Measurements from ENCODE around the gene CRACR2A. TPM values are rescaled to one million over a fixed set of nuclear protein-coding genes. Genes with fewer than 3 reads are reported as not detected.

The CRACR2A gene
- total and polyA plus RNA-seq, 7 experiments from 2014 or later: 8.2 to 40.3 (median 31.4) TPM

DNA sequence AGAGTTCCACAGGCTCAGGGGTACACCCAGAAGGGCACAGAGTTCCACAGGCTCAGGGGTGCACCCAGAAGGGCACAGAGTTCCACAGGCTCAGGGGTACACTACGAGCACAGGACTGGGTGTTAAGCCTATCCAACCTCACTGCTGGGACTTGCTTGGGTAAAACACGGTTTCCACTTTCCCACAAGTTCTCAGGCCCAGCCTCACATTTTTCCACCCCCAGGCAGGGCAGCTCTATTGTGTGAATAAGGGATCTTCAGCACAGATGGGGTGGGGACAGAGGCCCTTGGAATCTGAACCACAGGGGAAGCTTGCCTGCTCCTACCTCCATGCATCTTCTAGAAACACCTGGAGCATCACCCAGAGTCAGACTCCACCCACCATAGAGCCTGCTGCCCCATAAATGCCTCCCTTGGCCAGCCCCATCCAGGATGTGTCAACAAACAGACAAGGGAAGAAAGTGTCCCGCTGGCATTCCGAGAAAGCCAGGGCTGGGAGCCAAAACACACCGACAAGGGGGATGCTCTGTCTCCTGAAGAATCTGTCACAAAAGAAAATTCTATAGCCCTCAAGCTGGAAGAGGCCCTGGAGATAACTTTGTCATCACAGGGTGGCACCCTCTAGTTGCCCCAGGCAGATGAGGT is 4.8 kb downstream of the CRACR2A start:
- H3K4me3 ChIP-seq (ENCODE audit: low read length): no peak overlapping the region
- H3K36me3 ChIP-seq (ENCODE audit: control insufficient read depth in 2 of 3, insufficient read depth in 3 of 3, low read length in 3 of 3): peaks cover 0 to 12% (median 0%) of the 10 kb centered on the region in 3 experiments
- H3K27me3 ChIP-seq (ENCODE audit: control insufficient read depth in 2 of 2, insufficient read depth in 2 of 2, low read length in 2 of 2): no peaks in the 10 kb centered on the region
- H3K27ac ChIP-seq (ENCODE audit: low read depth, low read length): no peak overlapping the region
- ATAC-seq: no peak
- H3K27ac Mint-ChIP-seq: peak overlapping the region in 7 of 9 donors; percentile 10 to 79 (median 57)
- no peaks in the 10 kb centered on the region for H3K27me3 Mint-ChIP-seq
- no peak for DNase-seq
- peaks cover 45 to 78% (median 73%) of the 10 kb centered on the region in 7 donors for H3K4me1 Mint-ChIP-seq
- ChIA-PET CTCF (interaction anchor here (0.6 kb wide), 1 partner anchor 22 kb away, joined by 3 read pairs; no protein-coding TSS in a partner anchor), POLR2A (interaction anchor here (0.8 kb wide), 1 partner anchor 9 kb away, joined by 3 read pairs; no protein-coding TSS in a partner anchor)
- H3K4me3 Mint-ChIP-seq: peak overlapping the region in 6 of 10 donors; percentile 12 to 57 (median 19)
- peaks cover under 1 to 62% (median 12%) of the 10 kb centered on the region in 5 donors for H3K36me3 Mint-ChIP-seq
- peaks cover 15 to 43% of the 10 kb centered on the region in 2 donors for H3K4me1 ChIP-seq (ENCODE audit: control insufficient read depth in 2 of 2, insufficient read depth in 2 of 2, low read length in 2 of 2)
- H3K9me3 Mint-ChIP-seq: peaks cover 0 to 5% (median 0%) of the 10 kb centered on the region in 11 donors
- intact Hi-C loops (cut with micrococcal nuclease): no loop called here
- H3K9me3 ChIP-seq (ENCODE audit: control insufficient read depth in 2 of 3, low read length in 3 of 3): no peaks in the 10 kb centered on the region

- no peaks in the 10 kb centered on the region for H3K27me3 Mint-ChIP-seq
- peaks cover 45 to 80% (median 76%) of the 10 kb centered on the region in 7 donors for H3K4me1 Mint-ChIP-seq
- ATAC-seq (no peak), DNase-seq (peak in 1 of 9 donors; percentile 34)
- POLR2A ChIA-PET: interaction anchor here (0.8 kb wide), 1 partner anchor 10 kb away, joined by 3 read pairs; no protein-coding TSS in a partner anchor
- CTCF ChIA-PET: interaction anchor here (0.6 kb wide), 1 partner anchor 22 kb away, joined by 3 read pairs; no protein-coding TSS in a partner anchor
- Histone ChIP-seq H3K9me3 (ENCODE audit: control insufficient read depth in 2 of 3, low read length in 3 of 3) (no peaks in the 10 kb centered on the region), H3K27ac (ENCODE audit: low read depth, low read length) (no peak overlapping the region), H3K4me1 (ENCODE audit: control insufficient read depth in 2 of 2, insufficient read depth in 2 of 2, low read length in 2 of 2) (peaks cover 15 to 43% of the 10 kb centered on the region in 2 donors), H3K4me3 (ENCODE audit: low read length) (no peak overlapping the region), H3K36me3 (ENCODE audit: control insufficient read depth in 2 of 3, insufficient read depth in 3 of 3, low read length in 3 of 3) (peaks cover 0 to 12% (median 0%) of the 10 kb centered on the region in 3 experiments), H3K27me3 (ENCODE audit: control insufficient read depth in 2 of 2, insufficient read depth in 2 of 2, low read length in 2 of 2) (no peaks in the 10 kb centered on the region)
- intact Hi-C loops (cut with micrococcal nuclease): no loop called here
- H3K9me3 Mint-ChIP-seq: peaks cover 0 to 5% (median 0%) of the 10 kb centered on the region in 11 donors
- H3K27ac Mint-ChIP-seq: peak overlapping the region in 7 of 9 donors; percentile 35 to 85 (median 58)
- H3K4me3 Mint-ChIP-seq: peak overlapping the region in 6 of 10 donors; percentile 9 to 43 (median 33)
- peaks cover 5 to 65% (median 12%) of the 10 kb centered on the region in 5 donors for H3K36me3 Mint-ChIP-seq
Measured at GRCh38 chr12:3747543-3747942, 5.4 kb downstream of the CRACR2A start.

- Mint-ChIP-seq H3K36me3 (peaks cover 5 to 63% (median 13%) of the 10 kb centered on the region in 5 donors), H3K4me3 (peak overlapping the region in 1 of 10 donors; percentile 53)
Measured at GRCh38 chr12:3746758-3747157, 6.2 kb downstream of the CRACR2A start.

GRCh38 chr12:3745152-3745551 is 7.8 kb downstream of the CRACR2A start:
- peak overlapping the region in 1 of 10 donors; percentile 2 for H3K4me3 Mint-ChIP-seq
- peaks cover 7 to 60% (median 18%) of the 10 kb centered on the region in 5 donors for H3K36me3 Mint-ChIP-seq
- H3K27ac ChIP-seq (ENCODE audit: low read depth, low read length): no peak overlapping the region
- ChIA-PET CTCF (no interaction called here), POLR2A (no interaction called here)
- no peaks in the 10 kb centered on the region for H3K9me3 ChIP-seq (ENCODE audit: control insufficient read depth in 2 of 3, low read length in 3 of 3)
- no peaks in the 10 kb centered on the region for H3K27me3 ChIP-seq (ENCODE audit: control insufficient read depth in 2 of 2, insufficient read depth in 2 of 2, low read length in 2 of 2)
- intact Hi-C loops (cut with micrococcal nuclease): loop anchor here in 1 of 2 donors (2.0 kb wide), 1 partner anchor 60 kb away; no protein-coding TSS in a partner anchor
- ATAC-seq: no peak
- H3K4me1 Mint-ChIP-seq: peaks cover 32 to 65% (median 57%) of the 10 kb centered on the region in 7 donors
- H3K4me1 ChIP-seq (ENCODE audit: control insufficient read depth in 2 of 2, insufficient read depth in 2 of 2, low read length in 2 of 2): peaks cover 10 to 34% of the 10 kb centered on the region in 2 donors
- peaks cover 0 to 19% (median 0%) of the 10 kb centered on the region in 3 experiments for H3K36me3 ChIP-seq (ENCODE audit: control insufficient read depth in 2 of 3, insufficient read depth in 3 of 3, low read length in 3 of 3)
- no peak overlapping the region for H3K4me3 ChIP-seq (ENCODE audit: low read length)
- DNase-seq: no peak
- no peaks in the 10 kb centered on the region for H3K27me3 Mint-ChIP-seq
- peak overlapping the region in 4 of 9 donors; percentile 33 to 68 (median 48) for H3K27ac Mint-ChIP-seq
- peaks cover 0 to 5% (median 0%) of the 10 kb centered on the region in 11 donors for H3K9me3 Mint-ChIP-seq

More at GRCh38 chr12:3746758-3747157, 6.2 kb downstream of the CRACR2A start:
- peaks cover 15 to 43% of the 10 kb centered on the region in 2 donors for H3K4me1 ChIP-seq (ENCODE audit: control insufficient read depth in 2 of 2, insufficient read depth in 2 of 2, low read length in 2 of 2)
- ChIA-PET CTCF (interaction anchor here (0.6 kb wide), 1 partner anchor 60 kb away, joined by 3 read pairs; no protein-coding TSS in a partner anchor), POLR2A (interaction anchor here (0.6 kb wide), 1 partner anchor 9 kb away, joined by 3 read pairs; no protein-coding TSS in a partner anchor)
- Mint-ChIP-seq H3K9me3 (peaks cover 0 to 5% (median 0%) of the 10 kb centered on the region in 11 donors), H3K4me1 (peaks cover 38 to 76% (median 70%) of the 10 kb centered on the region in 7 donors), H3K27me3 (no peaks in the 10 kb centered on the region), H3K27ac (peak overlapping the region in 4 of 9 donors; percentile 27 to 61 (median 56))
- peaks cover 0 to 15% (median 0%) of the 10 kb centered on the region in 3 experiments for H3K36me3 ChIP-seq (ENCODE audit: control insufficient read depth in 2 of 3, insufficient read depth in 3 of 3, low read length in 3 of 3)
- DNase-seq (no peak), ATAC-seq (no peak)
- H3K4me3 ChIP-seq (ENCODE audit: low read length): no peak overlapping the region
- H3K27ac ChIP-seq (ENCODE audit: low read depth, low read length): no peak overlapping the region
- no peaks in the 10 kb centered on the region for H3K27me3 ChIP-seq (ENCODE audit: control insufficient read depth in 2 of 2, insufficient read depth in 2 of 2, low read length in 2 of 2)
- H3K9me3 ChIP-seq (ENCODE audit: control insufficient read depth in 2 of 3, low read length in 3 of 3): no peaks in the 10 kb centered on the region
- intact Hi-C loops (cut with micrococcal nuclease): no loop called here

DNA sequence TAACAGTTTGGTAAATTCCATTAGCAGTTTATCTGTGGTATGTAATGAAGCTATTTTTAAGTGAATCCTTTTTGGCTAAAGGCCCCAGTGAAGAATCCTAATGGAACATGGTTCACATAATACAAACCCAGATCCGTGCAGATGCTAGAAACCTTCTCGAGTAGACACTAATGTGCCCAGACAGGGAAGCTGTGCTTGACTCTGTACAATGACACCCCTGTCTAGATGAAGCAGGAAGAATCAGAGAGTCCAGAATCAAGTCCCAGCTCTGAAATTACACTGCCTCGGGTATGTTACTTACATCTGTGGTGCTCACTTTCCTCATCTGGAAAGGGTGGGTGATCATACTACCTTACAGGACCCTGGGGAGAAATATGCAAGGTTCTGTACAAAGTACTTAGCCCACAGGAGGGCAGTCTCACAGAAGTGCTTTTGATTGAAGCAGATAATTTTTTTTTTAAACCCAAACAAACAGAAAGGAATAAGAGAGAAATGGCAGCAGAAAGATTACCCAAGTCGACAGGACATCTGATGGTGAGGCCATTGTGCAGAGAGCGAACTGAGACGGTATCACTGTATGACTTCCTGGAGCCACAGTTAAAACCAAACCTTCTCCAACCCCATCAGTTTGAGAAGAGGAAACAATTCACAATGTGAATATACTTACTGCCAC is 8.5 kb downstream of the CRACR2A start:
- Histone ChIP-seq H3K36me3 (ENCODE audit: control insufficient read depth in 2 of 3, insufficient read depth in 3 of 3, low read length in 3 of 3) (peaks cover 0 to 19% (median 0%) of the 10 kb centered on the region in 3 experiments), H3K4me1 (ENCODE audit: control insufficient read depth in 2 of 2, insufficient read depth in 2 of 2, low read length in 2 of 2) (peaks cover 10 to 34% of the 10 kb centered on the region in 2 donors), H3K27me3 (ENCODE audit: control insufficient read depth in 2 of 2, insufficient read depth in 2 of 2, low read length in 2 of 2) (no peaks in the 10 kb centered on the region), H3K9me3 (ENCODE audit: control insufficient read depth in 2 of 3, low read length in 3 of 3) (no peaks in the 10 kb centered on the region), H3K4me3 (ENCODE audit: low read length) (no peak overlapping the region), H3K27ac (ENCODE audit: low read depth, low read length) (no peak overlapping the region)
- no peak for DNase-seq
- peak overlapping the region in 8 of 9 donors; percentile 11 to 74 (median 57) for H3K27ac Mint-ChIP-seq
- intact Hi-C loops (cut with micrococcal nuclease): loop anchor here in 1 of 2 donors (2.0 kb wide), 1 partner anchor 60 kb away; no protein-coding TSS in a partner anchor
- ChIA-PET CTCF (interaction anchor here (1.0 to 1.4 kb wide), 2 partner anchors 9 to 59 kb away, joined by 3 to 4 read pairs; partner anchors contain the start of gene CRACR2A), POLR2A (interaction anchor here (1.2 kb wide), 1 partner anchor 9 kb away, joined by 3 read pairs; the partner anchor contains the start of gene CRACR2A)
- peak overlapping the region in 2 of 10 donors; percentile 13 to 29 for H3K4me3 Mint-ChIP-seq
- peaks cover 27 to 62% (median 52%) of the 10 kb centered on the region in 7 donors for H3K4me1 Mint-ChIP-seq
- H3K27me3 Mint-ChIP-seq: no peaks in the 10 kb centered on the region
- H3K9me3 Mint-ChIP-seq: peaks cover 0 to 5% (median 0%) of the 10 kb centered on the region in 11 donors
- H3K36me3 Mint-ChIP-seq: peaks cover 8 to 57% (median 18%) of the 10 kb centered on the region in 5 donors
- ATAC-seq: peak; percentile 52

DNA sequence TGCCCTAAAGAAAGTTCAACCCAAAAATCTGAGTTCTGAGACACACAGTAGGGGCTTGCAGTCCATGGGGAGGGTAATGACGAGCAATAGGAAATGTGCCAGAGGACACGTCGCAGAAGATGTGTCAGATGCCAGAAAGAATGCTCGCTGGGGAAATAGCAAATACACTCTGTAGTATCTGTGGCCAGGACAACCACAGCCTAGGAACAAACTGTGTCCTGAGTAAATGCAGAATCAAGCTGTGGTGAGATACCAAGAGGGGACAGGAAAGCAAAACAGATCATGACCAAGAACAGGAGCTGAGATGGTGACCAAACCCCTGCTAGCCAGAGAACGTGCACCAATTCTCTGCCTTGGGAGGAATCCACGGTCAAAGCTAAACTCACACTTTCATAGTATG is 9.1 kb downstream of the CRACR2A start:
- Mint-ChIP-seq H3K4me3 (no peak overlapping the region), H3K36me3 (peaks cover 8 to 54% (median 18%) of the 10 kb centered on the region in 5 donors), H3K27me3 (no peaks in the 10 kb centered on the region), H3K4me1 (peaks cover 23 to 62% (median 50%) of the 10 kb centered on the region in 7 donors), H3K27ac (peak overlapping the region in 4 of 9 donors; percentile 11 to 68 (median 63)), H3K9me3 (peaks cover 0 to 5% (median 0%) of the 10 kb centered on the region in 11 donors)
- CTCF ChIA-PET: interaction anchor here (1.0 to 1.4 kb wide), 2 partner anchors 10 to 59 kb away, joined by 3 to 4 read pairs; partner anchors contain the start of gene CRACR2A
- H3K36me3 ChIP-seq (ENCODE audit: control insufficient read depth in 2 of 3, insufficient read depth in 3 of 3, low read length in 3 of 3): peaks cover 0 to 19% (median 0%) of the 10 kb centered on the region in 3 experiments
- H3K9me3 ChIP-seq (ENCODE audit: control insufficient read depth in 2 of 3, low read length in 3 of 3): no peaks in the 10 kb centered on the region
- H3K4me1 ChIP-seq (ENCODE audit: control insufficient read depth in 2 of 2, insufficient read depth in 2 of 2, low read length in 2 of 2): peaks cover 10 to 34% of the 10 kb centered on the region in 2 donors
- no peak overlapping the region for H3K27ac ChIP-seq (ENCODE audit: low read depth, low read length)
- POLR2A ChIA-PET: interaction anchor here (1.2 kb wide), 1 partner anchor 9 kb away, joined by 3 read pairs; the partner anchor contains the start of gene CRACR2A
- intact Hi-C loops (cut with micrococcal nuclease): loop anchor here in 1 of 2 donors (2.0 kb wide), 1 partner anchor 61 kb away; no protein-coding TSS in a partner anchor
- no peak overlapping the region for H3K4me3 ChIP-seq (ENCODE audit: low read length)
- H3K27me3 ChIP-seq (ENCODE audit: control insufficient read depth in 2 of 2, insufficient read depth in 2 of 2, low read length in 2 of 2): no peaks in the 10 kb centered on the region
- DNase-seq (no peak), ATAC-seq (no peak)
